Fibroblast of lung (primary cell): Measurements from ENCODE around the gene ZACN.

ENCODE experiments used
- EZH2 ChIP-seq: IDR thresholded peaks from 2 replicates; pipeline ENCODE4 v1.5.1; 2012; ENCODE audit warnings: low read length, control low read depth, mild to moderate bottlenecking; ENCODE audit errors: missing control alignments
- TF ChIP-seq, protein P1 (sequence below), 2 donors: IDR thresholded peaks in 1 of 2; conservative IDR thresholded peaks in 1 of 2; 1 replicate in 1 of 2; 2 replicates in 1 of 2; pipeline ENCODE4 v1.5.1; 2011 to 2012; ENCODE audit warnings: low read length in 2 of 2, control low read depth in 1 of 2, inconsistent platforms in 1 of 2, low read depth in 1 of 2, mild to moderate bottlenecking in 1 of 2

GRCh38 chr17:76102944-76103273 lies 23.9 kb downstream of the ZACN start:
- TF ChIP-seq, protein P1, sequence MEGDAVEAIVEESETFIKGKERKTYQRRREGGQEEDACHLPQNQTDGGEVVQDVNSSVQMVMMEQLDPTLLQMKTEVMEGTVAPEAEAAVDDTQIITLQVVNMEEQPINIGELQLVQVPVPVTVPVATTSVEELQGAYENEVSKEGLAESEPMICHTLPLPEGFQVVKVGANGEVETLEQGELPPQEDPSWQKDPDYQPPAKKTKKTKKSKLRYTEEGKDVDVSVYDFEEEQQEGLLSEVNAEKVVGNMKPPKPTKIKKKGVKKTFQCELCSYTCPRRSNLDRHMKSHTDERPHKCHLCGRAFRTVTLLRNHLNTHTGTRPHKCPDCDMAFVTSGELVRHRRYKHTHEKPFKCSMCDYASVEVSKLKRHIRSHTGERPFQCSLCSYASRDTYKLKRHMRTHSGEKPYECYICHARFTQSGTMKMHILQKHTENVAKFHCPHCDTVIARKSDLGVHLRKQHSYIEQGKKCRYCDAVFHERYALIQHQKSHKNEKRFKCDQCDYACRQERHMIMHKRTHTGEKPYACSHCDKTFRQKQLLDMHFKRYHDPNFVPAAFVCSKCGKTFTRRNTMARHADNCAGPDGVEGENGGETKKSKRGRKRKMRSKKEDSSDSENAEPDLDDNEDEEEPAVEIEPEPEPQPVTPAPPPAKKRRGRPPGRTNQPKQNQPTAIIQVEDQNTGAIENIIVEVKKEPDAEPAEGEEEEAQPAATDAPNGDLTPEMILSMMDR (conservative IDR thresholded peaks at IDR 0.05 in 1 of 2, IDR thresholded peaks at IDR 0.05 in 1 of 2; ENCODE audit: low read depth in 1 of 2, low read length in 2 of 2) = no peak
- TF ChIP-seq EZH2 = no peak
